UCSD-AML1 (cell line): ENCODE measurements around the gene PCDHA9.

ENCODE experiments used
- DNase-seq: peaks from one replicate; lab custom pipeline; 2025; ENCODE audit not compliant: unreplicated experiment; lab: John Stamatoyannopoulos, UW

The PCDHA9 gene

GRCh38 chr5:140877262-140877581 is 29.0 kb downstream of the PCDHA9 start:
- no peak for DNase-seq

- no peak for DNase-seq
These were observed 33.9 kb downstream of the PCDHA9 start, which contains the start of gene PCDHA13 for GRCh38 chr5:140881889-140882590. Gene PCDHA13, plus strand, starts transcription at chr5:140882124. Its CDS starts 145 bp downstream, at chr5:140882269.

GRCh38 chr5:140882591-140882899 is 34.4 kb downstream of the PCDHA9 start:
- DNase-seq: no peak

GRCh38 chr5:140883373-140883772 is 35.2 kb downstream of the PCDHA9 start:
- no peak for DNase-seq

GRCh38 chr5:140883927-140884697 is 35.9 kb downstream of the PCDHA9 start:
- DNase-seq: no peak
